CD4-positive, alpha-beta T cell treated with Interleukin-12 subunit alpha and Interleukin-12 subunit beta, for 1 hour (primary cell): ENCODE results near the gene CREG1.

Experiments used
- DNase-seq: peaks from one replicate; pipeline ENCODE4 v3.0.0-alpha.2; 2020

Gene CREG1

GRCh38 chr1:167502719-167503462, 50.7 kb downstream of the CREG1 start:
- no peak for DNase-seq

GRCh38 chr1:167502192-167502551, 51.4 kb downstream of the CREG1 start:
- DNase-seq = no peak

GRCh38 chr1:167501515-167502191, 51.9 kb downstream of the CREG1 start:
- no peak for DNase-seq

- no peak for DNase-seq
Measured at GRCh38 chr1:167500283-167500860, 53.2 kb downstream of the CREG1 start.

- DNase-seq = no peak
Measured at GRCh38 chr1:167499664-167500101, 53.9 kb downstream of the CREG1 start.

- no peak for DNase-seq
Measured at GRCh38 chr1:167499106-167499505, 54.5 kb downstream of the CREG1 start.

- DNase-seq = no peak
Measured at GRCh38 chr1:167496797-167497619, 56.6 kb downstream of the CREG1 start.

- no peak for DNase-seq
Measured at GRCh38 chr1:167493372-167493771, 60.2 kb downstream of the CREG1 start.

GRCh38 chr1:167492481-167492910, 61.1 kb downstream of the CREG1 start:
- DNase-seq = peak; percentile 61

- DNase-seq = peak; percentile 43
Measured at GRCh38 chr1:167491586-167492461, 61.7 kb downstream of the CREG1 start.
